Mesenteric fat pad (tissue), 1 donor: ENCODE data around the gene CD200. TPM values are rescaled to one million over a fixed set of nuclear protein-coding genes. Genes with fewer than 3 reads are reported as not detected.

ENCODE experiments used
- DNase-seq: peaks from one replicate; pipeline ENCODE4 v3.0.0-alpha.2; 2020; ENCODE audit warnings: low spot score
- total RNA-seq: library from RNA; stranded (reverse); fragmentation: NEBNext Ultra II Directional; extraction: Animal tissue kit (Norgen Biotek cat#: 25700); gene quantifications from one replicate; pipeline ENCODE4 v1.2.1, GENCODE V29; 2021
- donor health status: DM: yes; HTN: yes; CAD: no.

CD200 gene
- total RNA-seq, 1 donor from 2014 or later: 6.0 TPM

- DNase-seq: no peak
Measured at GRCh38 chr3:112331851-112332250, 1.1 kb upstream of the CD200 start.

- DNase-seq: no peak
Measured at GRCh38 chr3:112333381-112334317, 693 bp downstream of the CD200 start.

GRCh38 chr3:112334691-112335433 lies 1.9 kb downstream of the CD200 start:
- no peak for DNase-seq

- DNase-seq: no peak
Measured at GRCh38 chr3:112335434-112335781, 2.5 kb downstream of the CD200 start.

GRCh38 chr3:112338021-112338726 lies 5.2 kb downstream of the CD200 start:
- DNase-seq: no peak

- no peak for DNase-seq
Measured at GRCh38 chr3:112338727-112339056, 5.7 kb downstream of the CD200 start.

- no peak for DNase-seq
Measured at GRCh38 chr3:112339134-112339533, 6.2 kb downstream of the CD200 start.

GRCh38 chr3:112339609-112340008 lies 6.7 kb downstream of the CD200 start:
- no peak for DNase-seq

GRCh38 chr3:112341386-112341785 lies 8.4 kb downstream of the CD200 start:
- DNase-seq: no peak

- DNase-seq: no peak
Measured at GRCh38 chr3:112345681-112346080, 12.7 kb downstream of the CD200 start.

GRCh38 chr3:112346491-112347122 lies 13.7 kb downstream of the CD200 start:
- DNase-seq: no peak

- no peak for DNase-seq
Measured at GRCh38 chr3:112348943-112349342, 16.0 kb downstream of the CD200 start.

GRCh38 chr3:112349557-112349956 lies 16.6 kb downstream of the CD200 start:
- DNase-seq: no peak

GRCh38 chr3:112350018-112350810 lies 17.3 kb downstream of the CD200 start:
- DNase-seq: no peak

- no peak for DNase-seq
Measured at GRCh38 chr3:112351036-112351435, 18.1 kb downstream of the CD200 start.

- DNase-seq: no peak
Measured at GRCh38 chr3:112351823-112352222, 18.9 kb downstream of the CD200 start.

- DNase-seq: no peak
Measured at GRCh38 chr3:112352720-112353119, 19.8 kb downstream of the CD200 start.

- DNase-seq: no peak
Measured at GRCh38 chr3:112353365-112353764, 20.4 kb downstream of the CD200 start.

GRCh38 chr3:112354642-112355306 lies 21.8 kb downstream of the CD200 start:
- no peak for DNase-seq

- DNase-seq: no peak
Measured at GRCh38 chr3:112355307-112355687, 22.3 kb downstream of the CD200 start.
